Neural cell (in vitro differentiated cells): ENCODE results near the gene GJA5.

Source experiments
- EZH2 ChIP-seq: fragments of 200-600, 300-800 bp; shearing (Covaris generic), sonication (generic); IDR thresholded peaks from 2 replicates; pipeline ENCODE4 v1.6.1; 2014; ENCODE audit warnings: antibody characterized with exemption, low read length, borderline replicate concordance, mild to moderate bottlenecking; ENCODE audit not compliant: insufficient read depth, poor library complexity, severe bottlenecking
- POLR2AphosphoS5 ChIP-seq: IDR thresholded peaks from 2 replicates; pipeline ENCODE4 v1.6.1; 2012
- RAD21 ChIP-seq: fragments of 450-650 bp; conservative IDR thresholded peaks from 2 replicates; pipeline ENCODE4 v1.6.1; 2014; ENCODE audit warnings: antibody characterized with exemption, mild to moderate bottlenecking, moderate library complexity
- REST ChIP-seq: IDR thresholded peaks from 2 replicates; pipeline ENCODE4 v1.6.1; 2012; ENCODE audit warnings: borderline replicate concordance
- SMC3 ChIP-seq: fragments of 450-650 bp; conservative IDR thresholded peaks from 2 replicates; pipeline ENCODE4 v1.6.1; 2014; ENCODE audit warnings: antibody characterized with exemption, mild to moderate bottlenecking, moderate library complexity; ENCODE audit not compliant: poor library complexity
- TAF1 ChIP-seq: IDR thresholded peaks from 2 replicates; pipeline ENCODE4 v1.6.1; 2012; ENCODE audit warnings: low read depth
- TF ChIP-seq, protein P1 (sequence below): fragments of 450-650 bp; IDR thresholded peaks from 2 replicates; pipeline ENCODE4 v1.5.1; 2014; ENCODE audit warnings: antibody characterized with exemption, mild to moderate bottlenecking, moderate library complexity; ENCODE audit not compliant: poor library complexity, severe bottlenecking

DNA sequence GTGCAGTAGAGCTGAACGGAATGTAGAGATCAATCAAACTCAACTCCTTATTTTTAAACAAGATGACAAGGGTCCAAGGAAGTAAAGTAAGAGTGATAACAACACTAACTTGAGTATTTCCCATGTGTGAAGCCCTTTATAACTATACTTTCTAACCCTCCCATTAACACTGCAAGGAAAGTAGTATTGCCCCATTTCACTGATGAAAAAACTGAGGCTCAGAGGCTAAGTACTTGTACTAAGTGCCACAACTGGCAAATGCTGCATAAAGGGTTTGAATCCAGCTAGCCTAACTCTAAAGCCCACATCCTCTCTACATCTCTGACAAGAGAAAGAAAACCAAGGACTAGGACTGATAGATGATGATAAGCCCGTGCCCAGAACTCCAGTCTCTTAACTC is 8.2 kb upstream of the GJA5 start:
- no peak for TF ChIP-seq TAF1
- TF ChIP-seq, protein P1, sequence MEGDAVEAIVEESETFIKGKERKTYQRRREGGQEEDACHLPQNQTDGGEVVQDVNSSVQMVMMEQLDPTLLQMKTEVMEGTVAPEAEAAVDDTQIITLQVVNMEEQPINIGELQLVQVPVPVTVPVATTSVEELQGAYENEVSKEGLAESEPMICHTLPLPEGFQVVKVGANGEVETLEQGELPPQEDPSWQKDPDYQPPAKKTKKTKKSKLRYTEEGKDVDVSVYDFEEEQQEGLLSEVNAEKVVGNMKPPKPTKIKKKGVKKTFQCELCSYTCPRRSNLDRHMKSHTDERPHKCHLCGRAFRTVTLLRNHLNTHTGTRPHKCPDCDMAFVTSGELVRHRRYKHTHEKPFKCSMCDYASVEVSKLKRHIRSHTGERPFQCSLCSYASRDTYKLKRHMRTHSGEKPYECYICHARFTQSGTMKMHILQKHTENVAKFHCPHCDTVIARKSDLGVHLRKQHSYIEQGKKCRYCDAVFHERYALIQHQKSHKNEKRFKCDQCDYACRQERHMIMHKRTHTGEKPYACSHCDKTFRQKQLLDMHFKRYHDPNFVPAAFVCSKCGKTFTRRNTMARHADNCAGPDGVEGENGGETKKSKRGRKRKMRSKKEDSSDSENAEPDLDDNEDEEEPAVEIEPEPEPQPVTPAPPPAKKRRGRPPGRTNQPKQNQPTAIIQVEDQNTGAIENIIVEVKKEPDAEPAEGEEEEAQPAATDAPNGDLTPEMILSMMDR = no peak
- TF ChIP-seq RAD21 = no peak
- TF ChIP-seq REST = no peak
- TF ChIP-seq SMC3 = no peak
- no peak for TF ChIP-seq POLR2AphosphoS5
- TF ChIP-seq EZH2 = no peak
